Activated CD8-positive, alpha-beta memory T cell treated with anti-CD3 and anti-CD28 coated beads, Interleukin-2, amount 50 U/mL, for 4 hours (primary cell): Measurements from ENCODE around the gene HCN1.
"Not testable (repeated sequence)": the region's sequence is repeated elsewhere in the genome, so short reads cannot be mapped to it uniquely, and the experiment has no call there.

Experiments
- DNase-seq: peaks from one replicate; pipeline ENCODE4 v3.0.0-alpha.2; 2020

HCN1 gene

GRCh38 chr5:45609661-45610060 lies 86.5 kb downstream of the HCN1 start:
- DNase-seq = no peak

GRCh38 chr5:45604092-45604491 lies 92.1 kb downstream of the HCN1 start:
- no peak for DNase-seq

GRCh38 chr5:45601424-45601823 lies 94.8 kb downstream of the HCN1 start:
- DNase-seq = no peak

- DNase-seq = no peak
Observed at GRCh38 chr5:45596320-45596719, 99.9 kb downstream of the HCN1 start.

- DNase-seq = not testable (repeated sequence)
Observed at GRCh38 chr5:45586001-45586400, 110.2 kb downstream of the HCN1 start.

GRCh38 chr5:45578270-45578669 lies 117.9 kb downstream of the HCN1 start:
- DNase-seq = no peak

GRCh38 chr5:45568813-45569212 lies 127.4 kb downstream of the HCN1 start:
- no peak for DNase-seq

GRCh38 chr5:45542421-45542820 lies 153.8 kb downstream of the HCN1 start:
- no peak for DNase-seq

GRCh38 chr5:45533663-45534062 lies 162.5 kb downstream of the HCN1 start:
- no peak for DNase-seq

GRCh38 chr5:45532826-45533624 lies 163.2 kb downstream of the HCN1 start:
- DNase-seq = no peak

- DNase-seq = no peak
Observed at GRCh38 chr5:45521067-45521466, 175.1 kb downstream of the HCN1 start.

GRCh38 chr5:45512521-45512920 lies 183.7 kb downstream of the HCN1 start:
- no peak for DNase-seq

- DNase-seq = no peak
Observed at GRCh38 chr5:45509371-45509770, 186.8 kb downstream of the HCN1 start.

GRCh38 chr5:45508135-45508534 lies 188.0 kb downstream of the HCN1 start:
- no peak for DNase-seq

- no peak for DNase-seq
Observed at GRCh38 chr5:45507178-45507577, 189.0 kb downstream of the HCN1 start.

GRCh38 chr5:45499006-45499405 lies 197.2 kb downstream of the HCN1 start:
- DNase-seq = not testable (repeated sequence)

- DNase-seq = no peak
Observed at GRCh38 chr5:45491368-45491767, 204.8 kb downstream of the HCN1 start.

- DNase-seq = no peak
Observed at GRCh38 chr5:45484781-45485180, 211.4 kb downstream of the HCN1 start.

- no peak for DNase-seq
Observed at GRCh38 chr5:45454114-45454513, 242.1 kb downstream of the HCN1 start.

GRCh38 chr5:45444856-45445255 lies 251.3 kb downstream of the HCN1 start:
- not testable (repeated sequence) for DNase-seq

- DNase-seq = no peak
Observed at GRCh38 chr5:45440466-45440865, 255.7 kb downstream of the HCN1 start.

- no peak for DNase-seq
Observed at GRCh38 chr5:45437752-45438151, 258.4 kb downstream of the HCN1 start.

- DNase-seq = no peak
Observed at GRCh38 chr5:45417285-45417998, 278.7 kb downstream of the HCN1 start.
